GM18519 (cell line): Measurements from ENCODE around the gene KRI1.

Experiments
- ATAC-seq: cut with Tn5 transposase; IDR thresholded peaks from one replicate; pipeline ENCODE4 v1.9.1; 2021; ENCODE audit warnings: mild to moderate bottlenecking, moderate library complexity; ENCODE audit not compliant: unreplicated experiment, low FRiP score

The KRI1 gene

GRCh38 chr19:10521461-10522171 is 44.2 kb downstream of the KRI1 start:
- no peak for ATAC-seq

GRCh38 chr19:10520652-10521318 is 45.0 kb downstream of the KRI1 start:
- no peak for ATAC-seq

GRCh38 chr19:10519421-10519820 is 46.4 kb downstream of the KRI1 start:
- ATAC-seq: no peak

GRCh38 chr19:10518444-10519361 is 47.1 kb downstream of the KRI1 start:
- no peak for ATAC-seq

GRCh38 chr19:10517760-10518443 is 47.9 kb downstream of the KRI1 start:
- ATAC-seq: no peak

GRCh38 chr19:10517361-10517759 is 48.5 kb downstream of the KRI1 start, which contains the start of gene S1PR5:
S1PR5 (minus strand) TSS chr19:10517447; CDS start chr19:10515011, 2,436 bp downstream.
- no peak for ATAC-seq

GRCh38 chr19:10516671-10517286 is 49.0 kb downstream of the KRI1 start:
- ATAC-seq: no peak

GRCh38 chr19:10516064-10516385 is 49.8 kb downstream of the KRI1 start:
- no peak for ATAC-seq

- ATAC-seq: no peak
Measured at GRCh38 chr19:10514211-10515145, 51.3 kb downstream of the KRI1 start.

- no peak for ATAC-seq
Measured at GRCh38 chr19:10513223-10513622, 52.6 kb downstream of the KRI1 start.

- no peak for ATAC-seq
Measured at GRCh38 chr19:10510301-10510802, 55.5 kb downstream of the KRI1 start.

GRCh38 chr19:10508707-10509106 is 57.1 kb downstream of the KRI1 start:
- no peak for ATAC-seq

GRCh38 chr19:10508036-10508435 is 57.8 kb downstream of the KRI1 start:
- no peak for ATAC-seq

GRCh38 chr19:10505583-10506229 is 60.1 kb downstream of the KRI1 start:
- no peak for ATAC-seq
